ENCODE measurements around the gene ADAM10. TPM values are rescaled to one million over a fixed set of nuclear protein-coding genes. Genes with fewer than 3 reads are reported as not detected.

The ADAM10 gene
- total RNA-seq, 1 donor from 2014 or later, result 106 TPM

- no peak for TF ChIP-seq CTCF (conservative IDR thresholded peaks at IDR 0.05; ENCODE audit: low read depth, low read length)
- no peak overlapping the region for H3K4me3 ChIP-seq (ENCODE audit: low read depth, low read length)
- no peak for DNase-seq (ENCODE audit: low read depth)
Measured at GRCh38 chr15:58602823-58603222, 146.7 kb downstream of the ADAM10 start.

- H3K4me3 ChIP-seq (ENCODE audit: low read depth, low read length), result no peak overlapping the region
- no peak for TF ChIP-seq CTCF (conservative IDR thresholded peaks at IDR 0.05; ENCODE audit: low read depth, low read length)
- no peak for DNase-seq (ENCODE audit: low read depth)
Measured at GRCh38 chr15:58598829-58599210, 150.7 kb downstream of the ADAM10 start.

- no peak for TF ChIP-seq CTCF (conservative IDR thresholded peaks at IDR 0.05; ENCODE audit: low read depth, low read length)
- DNase-seq (ENCODE audit: low read depth), result no peak
- no peak overlapping the region for H3K4me3 ChIP-seq (ENCODE audit: low read depth, low read length)
Measured at GRCh38 chr15:58597943-58598828, 151.3 kb downstream of the ADAM10 start.

GRCh38 chr15:58595516-58596263 lies 153.8 kb downstream of the ADAM10 start:
- DNase-seq (ENCODE audit: low read depth), result no peak
- TF ChIP-seq CTCF (conservative IDR thresholded peaks at IDR 0.05; ENCODE audit: low read depth, low read length), result no peak
- H3K4me3 ChIP-seq (ENCODE audit: low read depth, low read length), result no peak overlapping the region

GRCh38 chr15:58594898-58595297 lies 154.6 kb downstream of the ADAM10 start:
- TF ChIP-seq CTCF (conservative IDR thresholded peaks at IDR 0.05; ENCODE audit: low read depth, low read length), result no peak
- DNase-seq (ENCODE audit: low read depth), result no peak
- no peak overlapping the region for H3K4me3 ChIP-seq (ENCODE audit: low read depth, low read length)

- TF ChIP-seq CTCF (conservative IDR thresholded peaks at IDR 0.05; ENCODE audit: low read depth, low read length), result no peak
- no peak overlapping the region for H3K4me3 ChIP-seq (ENCODE audit: low read depth, low read length)
- no peak for DNase-seq (ENCODE audit: low read depth)
Measured at GRCh38 chr15:58593870-58594269, 155.6 kb downstream of the ADAM10 start.

Data from epithelial cell of proximal tubule (primary cell).